ENCODE results near the gene GRM1.

DNA sequence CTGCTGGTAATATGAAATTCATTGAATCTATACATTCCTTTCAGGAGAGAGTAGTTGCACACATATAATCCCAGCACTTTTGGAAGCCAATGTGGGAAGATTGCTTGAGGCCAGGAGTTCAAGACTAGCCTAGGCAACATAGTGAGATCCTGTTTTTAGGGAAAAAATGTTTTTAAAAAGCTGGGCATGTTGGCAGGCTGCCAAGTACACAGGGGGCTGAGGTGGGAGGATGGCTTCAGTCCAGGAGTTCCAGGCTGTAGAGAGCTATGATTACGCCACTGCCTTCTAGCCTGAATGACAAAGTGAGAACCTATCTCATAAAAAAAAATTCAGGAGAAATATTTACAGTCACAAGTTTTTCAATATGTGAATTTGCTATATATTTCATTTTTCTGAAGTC, 71.9 kb downstream of the GRM1 start:
- TF ChIP-seq, protein P1, sequence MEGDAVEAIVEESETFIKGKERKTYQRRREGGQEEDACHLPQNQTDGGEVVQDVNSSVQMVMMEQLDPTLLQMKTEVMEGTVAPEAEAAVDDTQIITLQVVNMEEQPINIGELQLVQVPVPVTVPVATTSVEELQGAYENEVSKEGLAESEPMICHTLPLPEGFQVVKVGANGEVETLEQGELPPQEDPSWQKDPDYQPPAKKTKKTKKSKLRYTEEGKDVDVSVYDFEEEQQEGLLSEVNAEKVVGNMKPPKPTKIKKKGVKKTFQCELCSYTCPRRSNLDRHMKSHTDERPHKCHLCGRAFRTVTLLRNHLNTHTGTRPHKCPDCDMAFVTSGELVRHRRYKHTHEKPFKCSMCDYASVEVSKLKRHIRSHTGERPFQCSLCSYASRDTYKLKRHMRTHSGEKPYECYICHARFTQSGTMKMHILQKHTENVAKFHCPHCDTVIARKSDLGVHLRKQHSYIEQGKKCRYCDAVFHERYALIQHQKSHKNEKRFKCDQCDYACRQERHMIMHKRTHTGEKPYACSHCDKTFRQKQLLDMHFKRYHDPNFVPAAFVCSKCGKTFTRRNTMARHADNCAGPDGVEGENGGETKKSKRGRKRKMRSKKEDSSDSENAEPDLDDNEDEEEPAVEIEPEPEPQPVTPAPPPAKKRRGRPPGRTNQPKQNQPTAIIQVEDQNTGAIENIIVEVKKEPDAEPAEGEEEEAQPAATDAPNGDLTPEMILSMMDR (IDR thresholded peaks at IDR 0.05): no peak
- no peak for TF ChIP-seq POLR2A (IDR thresholded peaks at IDR 0.05)

Data from lower leg skin (tissue), 3 donors.